C4-2B (cell line): Measurements from ENCODE around the gene RNF208.

Experiments used
- H3K27ac ChIP-seq: fragments of 450-650 bp; 2 replicates; pipeline ENCODE4 v1.5.1; 2017
- ZFX ChIP-seq: fragments of 450-650 bp; IDR thresholded peaks from 2 replicates; pipeline ENCODE4 v1.6.1; 2017
- TF ChIP-seq, protein P1 (sequence below): fragments of 450-650 bp; conservative IDR thresholded peaks from 2 replicates; pipeline ENCODE4 v1.5.1; 2017; ENCODE audit warnings: mild to moderate bottlenecking

RNF208 gene

DNA sequence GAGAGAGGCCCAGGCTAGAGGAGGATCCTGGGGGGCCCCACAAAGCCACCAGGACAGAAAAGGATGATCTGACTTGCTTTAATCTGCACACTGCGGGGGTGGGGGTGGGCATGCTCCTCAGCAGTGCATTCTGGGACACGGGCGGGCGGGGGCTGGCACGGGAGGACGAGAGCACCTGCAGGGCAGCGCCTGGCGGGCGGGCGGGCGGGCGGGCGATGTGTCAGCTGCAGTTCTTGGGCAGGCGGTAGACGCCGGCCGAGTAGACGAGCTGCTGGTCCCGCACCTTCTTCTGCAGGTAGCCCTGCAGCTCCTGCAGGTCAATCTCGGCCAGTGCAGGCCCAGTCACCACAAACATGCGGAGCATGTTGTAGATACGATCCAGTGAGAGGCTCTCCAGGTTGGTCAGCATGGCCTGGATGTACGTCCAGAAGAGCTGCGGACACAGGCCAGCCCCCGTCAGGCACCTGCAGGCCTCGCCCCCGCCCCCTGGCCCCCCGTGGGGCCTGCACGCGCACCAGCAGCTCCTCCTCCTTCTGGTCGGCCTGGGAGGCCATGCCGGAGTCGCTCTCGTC, 47.2 kb downstream of the RNF208 start:
- TF ChIP-seq ZFX = no peak
- TF ChIP-seq, protein P1, sequence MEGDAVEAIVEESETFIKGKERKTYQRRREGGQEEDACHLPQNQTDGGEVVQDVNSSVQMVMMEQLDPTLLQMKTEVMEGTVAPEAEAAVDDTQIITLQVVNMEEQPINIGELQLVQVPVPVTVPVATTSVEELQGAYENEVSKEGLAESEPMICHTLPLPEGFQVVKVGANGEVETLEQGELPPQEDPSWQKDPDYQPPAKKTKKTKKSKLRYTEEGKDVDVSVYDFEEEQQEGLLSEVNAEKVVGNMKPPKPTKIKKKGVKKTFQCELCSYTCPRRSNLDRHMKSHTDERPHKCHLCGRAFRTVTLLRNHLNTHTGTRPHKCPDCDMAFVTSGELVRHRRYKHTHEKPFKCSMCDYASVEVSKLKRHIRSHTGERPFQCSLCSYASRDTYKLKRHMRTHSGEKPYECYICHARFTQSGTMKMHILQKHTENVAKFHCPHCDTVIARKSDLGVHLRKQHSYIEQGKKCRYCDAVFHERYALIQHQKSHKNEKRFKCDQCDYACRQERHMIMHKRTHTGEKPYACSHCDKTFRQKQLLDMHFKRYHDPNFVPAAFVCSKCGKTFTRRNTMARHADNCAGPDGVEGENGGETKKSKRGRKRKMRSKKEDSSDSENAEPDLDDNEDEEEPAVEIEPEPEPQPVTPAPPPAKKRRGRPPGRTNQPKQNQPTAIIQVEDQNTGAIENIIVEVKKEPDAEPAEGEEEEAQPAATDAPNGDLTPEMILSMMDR = no peak

DNA sequence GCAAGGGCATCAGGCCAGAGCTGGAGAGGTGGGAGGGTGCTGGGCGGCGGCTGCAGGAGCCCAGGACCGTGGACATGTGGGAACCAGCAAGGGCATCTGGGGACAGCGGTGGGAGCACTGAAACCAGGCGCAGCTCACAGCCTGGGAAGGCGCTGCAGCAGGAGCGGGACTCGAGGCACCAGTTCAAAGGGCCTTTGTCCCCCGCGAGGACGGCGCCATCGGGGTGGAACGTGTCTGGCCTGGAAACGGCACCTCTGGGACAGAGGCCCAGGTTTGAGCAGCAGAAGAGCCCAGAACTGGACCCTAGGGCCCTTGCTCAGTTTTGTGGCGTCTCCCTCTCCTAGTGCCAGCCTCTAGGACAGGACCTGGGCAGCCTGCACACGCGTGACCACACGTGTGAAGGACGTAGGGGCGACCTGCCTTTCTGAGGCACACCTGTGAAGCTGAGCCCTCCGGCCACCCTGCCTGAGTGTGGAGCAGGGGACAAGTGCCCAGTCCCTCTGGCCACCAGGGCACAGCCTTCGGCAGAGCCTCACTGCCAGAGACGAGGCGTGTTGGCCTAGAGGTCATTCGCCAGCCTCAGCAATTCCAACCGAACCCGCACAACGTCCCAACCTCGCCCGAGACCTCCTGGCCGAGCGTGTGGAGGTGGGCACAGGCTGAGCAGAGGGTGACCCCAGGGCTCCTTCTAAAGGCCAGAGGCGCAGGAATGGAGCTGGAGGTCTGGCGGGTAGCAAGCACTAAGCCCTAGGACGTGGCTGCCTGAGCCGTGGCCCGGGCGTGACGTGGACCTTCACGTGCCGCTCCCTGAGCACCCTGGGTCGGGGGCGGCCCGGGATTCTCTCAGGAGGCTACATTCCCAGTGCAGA, 48.0 kb downstream of the RNF208 start:
- TF ChIP-seq, protein P1 = no peak
- 0 out of 2 replicates have a peak, but pooled peaks have one; percentile 24 for TF ChIP-seq ZFX
- peak overlapping the region; percentile 100 for H3K27ac ChIP-seq

More for the DNA sequence above, 47.2 kb downstream of the RNF208 start:
- peak overlapping the region; percentile 100 for H3K27ac ChIP-seq

DNA sequence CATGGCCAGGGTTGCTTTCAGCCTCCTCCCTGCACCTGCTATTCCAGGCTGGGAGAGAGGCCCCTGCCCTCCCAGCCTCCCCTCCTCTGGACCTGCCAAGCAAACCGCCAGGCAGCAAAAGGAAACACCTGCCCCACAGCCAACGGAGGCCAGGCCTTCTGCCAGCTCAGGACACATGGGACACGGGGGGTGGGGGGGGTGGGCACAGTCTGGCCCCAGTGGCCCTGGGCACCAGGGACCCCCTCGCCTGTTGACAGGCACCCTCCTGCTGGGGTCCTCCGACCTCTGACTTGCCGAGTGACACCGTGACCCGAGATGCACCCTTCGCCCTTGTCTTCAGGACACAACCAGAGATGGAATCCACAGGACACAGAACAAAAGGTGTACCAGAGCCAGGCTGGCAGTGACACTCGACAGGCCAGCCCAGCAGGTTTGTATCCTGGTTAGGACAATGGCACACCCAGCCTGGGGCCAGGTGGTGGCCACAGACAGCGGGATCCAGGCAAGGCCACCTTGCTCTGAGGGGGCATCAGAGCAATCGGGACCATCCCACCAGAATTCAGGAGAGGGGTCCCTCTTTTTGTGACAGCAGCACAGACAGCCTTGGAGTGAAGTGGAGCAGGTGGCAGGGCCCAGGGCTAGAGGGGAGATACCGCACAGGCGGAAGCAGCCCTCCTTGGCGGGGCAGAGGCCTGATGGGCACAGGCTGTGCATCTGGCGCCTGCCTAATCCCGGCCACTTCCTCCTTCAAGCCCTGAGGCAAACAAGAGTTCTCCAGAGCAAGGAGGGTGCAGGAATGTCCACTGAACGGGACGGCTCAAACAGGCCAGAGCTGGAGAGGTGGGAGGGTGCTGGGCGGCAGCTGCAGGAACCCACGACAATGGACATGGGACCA, 48.9 kb downstream of the RNF208 start:
- TF ChIP-seq ZFX = peak; percentile 32; the same call in 1 of the 2 replicates
- TF ChIP-seq, protein P1 = no peak
- H3K27ac ChIP-seq = peak overlapping the region; percentile 100

DNA sequence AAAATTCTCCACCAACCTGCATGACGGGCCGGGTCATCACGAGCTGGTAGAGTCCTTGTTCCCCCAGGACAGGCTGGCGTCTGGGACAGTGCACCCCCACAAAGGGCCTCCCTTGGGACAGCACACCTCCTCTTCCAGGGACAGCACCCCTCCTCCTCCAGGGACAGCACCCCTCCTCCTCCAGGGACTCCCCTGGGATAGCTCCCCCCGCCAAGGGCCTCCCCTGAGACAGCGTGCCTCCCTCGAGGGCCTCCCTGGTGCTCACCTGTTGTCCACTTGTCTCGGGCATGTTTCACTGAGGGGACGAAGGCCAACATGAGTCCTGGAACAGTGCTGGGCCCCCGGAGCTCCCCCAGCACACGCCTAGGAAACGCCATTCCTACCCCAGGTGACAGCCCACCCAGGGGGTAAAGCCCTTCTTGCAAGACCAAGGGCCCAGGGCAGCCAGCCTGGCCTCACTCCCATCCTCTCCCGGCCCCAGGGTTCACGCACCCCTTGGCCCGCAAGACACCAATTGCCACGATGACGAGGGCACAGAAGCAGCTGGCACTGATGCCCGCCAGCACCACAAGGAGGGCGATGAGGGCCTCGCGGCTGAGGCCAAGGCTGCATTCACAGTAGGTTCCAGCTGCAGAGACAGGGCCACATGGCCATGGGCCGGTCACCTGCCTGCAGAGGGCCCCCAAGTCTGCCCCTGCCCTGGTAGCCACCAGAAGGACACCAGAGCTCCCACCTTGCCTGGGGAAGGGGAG, 50.7 kb downstream of the RNF208 start:
- no peak for TF ChIP-seq ZFX
- TF ChIP-seq, protein P1 = no peak
- peak overlapping the region; percentile 100 for H3K27ac ChIP-seq

DNA sequence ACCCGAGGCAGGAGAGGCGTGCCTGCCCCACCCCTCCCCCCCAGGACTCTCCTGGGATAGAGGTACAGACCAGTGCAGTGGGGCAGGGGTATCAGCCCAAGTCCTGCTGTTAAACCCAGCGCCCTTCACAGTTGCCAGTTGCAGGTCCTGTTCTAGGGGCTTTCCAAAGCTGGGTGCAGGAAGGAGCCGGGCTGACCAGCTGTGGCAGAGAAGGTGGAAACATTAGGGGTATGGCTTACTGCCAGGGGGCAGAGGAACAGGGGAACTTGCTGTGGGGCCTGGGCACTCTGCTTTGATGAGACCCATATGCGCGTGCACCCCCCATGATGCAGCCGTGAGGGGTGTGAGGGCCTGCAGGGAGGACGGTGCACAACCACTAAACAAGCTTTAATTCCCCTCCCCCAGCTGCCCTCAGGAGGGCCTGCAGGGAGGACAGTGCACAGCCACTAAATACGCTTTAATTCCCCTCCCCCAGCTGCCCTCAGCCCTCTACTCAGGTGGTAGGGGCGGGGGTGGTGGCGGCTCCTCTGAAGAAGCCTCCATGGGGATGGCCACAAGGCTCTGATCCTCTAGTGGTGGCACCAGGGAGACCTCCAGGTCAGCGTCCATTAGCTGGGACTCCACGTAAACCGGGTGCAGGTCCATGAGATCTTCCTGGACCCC, 51.4 kb downstream of the RNF208 start:
- H3K27ac ChIP-seq = peak overlapping the region; percentile 100
- TF ChIP-seq, protein P1 = no peak
- TF ChIP-seq ZFX = no peak
